CD4-positive, alpha-beta memory T cell (primary cell): Measurements from ENCODE around the gene FBLN2. TPM values are rescaled to one million over a fixed set of nuclear protein-coding genes. Genes with fewer than 3 reads are reported as not detected.
A peak's percentile ranks its signal among the peaks of the same experiment; 100 is the strongest.

Experiments
- CTCF ChIA-PET: fragments of 350-600 bp; sonication (Branson Sonifier 250); formaldehyde crosslinking; loops from one replicate; lab custom pipeline; 2021; ENCODE audit warnings: inconsistent platforms; ENCODE audit not compliant: partially characterized antibody; lab: Charles Lee
- POLR2A ChIA-PET: fragments of 350-600 bp; sonication (Branson Sonifier 250); formaldehyde crosslinking; loops from one replicate; lab custom pipeline; 2021; ENCODE audit not compliant: partially characterized antibody; lab: Charles Lee
- DNase-seq, 5 donors: peaks; one replicate each; pipeline versions ENCODE4 v3.0.0 to v3.0.0-alpha.2; 2020 to 2022; ENCODE audit warnings: mixed read lengths in 1 of 5
- H3K27ac ChIP-seq: one replicate; pipeline ENCODE4 v1.7.0; 2013; ENCODE audit warnings: low read depth, low read length
- H3K27me3 ChIP-seq: 2 replicates; pipeline ENCODE4 v1.7.0; 2013; ENCODE audit warnings: mild to moderate bottlenecking, low read length, moderate library complexity; ENCODE audit not compliant: insufficient read depth
- H3K36me3 ChIP-seq: 2 replicates; pipeline ENCODE4 v1.7.0; 2013; ENCODE audit warnings: mild to moderate bottlenecking, low read length, moderate library complexity; ENCODE audit not compliant: insufficient read depth
- H3K4me1 ChIP-seq: 2 replicates; pipeline ENCODE4 v1.7.0; 2013; ENCODE audit warnings: mild to moderate bottlenecking, low read length, moderate library complexity; ENCODE audit not compliant: insufficient read depth
- H3K4me3 ChIP-seq, 2 donors: one replicate each; pipeline ENCODE4 v1.7.0; 2013; ENCODE audit warnings: low read length in 2 of 2, mild to moderate bottlenecking in 1 of 2
- H3K9me3 ChIP-seq, 2 donors: one replicate each; pipeline ENCODE4 v1.7.0; 2013; ENCODE audit warnings: low read length in 2 of 2, control low read depth in 1 of 2; ENCODE audit not compliant: control insufficient read depth in 1 of 2
- H3K27ac Mint-ChIP-seq, 7 donors: one replicate each; pipeline ENCODE4 v1.8.0; 2020 to 2021; ENCODE audit warnings: mixed read lengths in 7 of 7, mild to moderate bottlenecking in 6 of 7, inconsistent platforms in 3 of 7, moderate library complexity in 3 of 7
- H3K27me3 Mint-ChIP-seq, 2 donors: one replicate each; pipeline ENCODE4 v1.8.0; 2020 to 2021; ENCODE audit warnings: mixed read lengths in 2 of 2
- H3K36me3 Mint-ChIP-seq, 2 donors: one replicate each; pipeline ENCODE4 v1.8.0; 2020 to 2021; ENCODE audit warnings: mixed read lengths in 2 of 2, inconsistent platforms in 1 of 2, mild to moderate bottlenecking in 1 of 2
- H3K4me1 Mint-ChIP-seq, 4 donors: one replicate each; pipeline ENCODE4 v1.8.0; 2020 to 2021; ENCODE audit warnings: mixed read lengths in 4 of 4, mild to moderate bottlenecking in 1 of 4
- H3K4me3 Mint-ChIP-seq, 8 donors: one replicate each; pipeline ENCODE4 v1.8.0; 2020 to 2021; ENCODE audit warnings: mixed read lengths in 8 of 8, mild to moderate bottlenecking in 7 of 8, moderate library complexity in 6 of 8, inconsistent platforms in 3 of 8
- H3K9me3 Mint-ChIP-seq, 8 donors: one replicate each; pipeline ENCODE4 v1.8.0; 2020 to 2021; ENCODE audit warnings: mixed read lengths in 8 of 8, mild to moderate bottlenecking in 5 of 8, inconsistent platforms in 3 of 8, moderate library complexity in 1 of 8
- intact Hi-C: fragments of 100-400 bp; cut with micrococcal nuclease; formaldehyde crosslinking; loops from one replicate; pipeline ENCODE4 v1.15.1; 2023
- polyA plus RNA-seq, 2 donors: library from polyadenylated mRNA; unstranded; fragments of 300-500 nt; fragmentation: Illumina TruSeq; gene quantifications; one replicate each; pipeline ENCODE4 v1.2.3, GENCODE V29; 2021
- total RNA-seq, 2 experiments: library from RNA; stranded (reverse); gene quantifications; one replicate each; pipeline ENCODE4 v1.2.3, GENCODE V29; 2021

FBLN2 gene
- total and polyA plus RNA-seq, 4 experiments from 2014 or later = not detected

DNA sequence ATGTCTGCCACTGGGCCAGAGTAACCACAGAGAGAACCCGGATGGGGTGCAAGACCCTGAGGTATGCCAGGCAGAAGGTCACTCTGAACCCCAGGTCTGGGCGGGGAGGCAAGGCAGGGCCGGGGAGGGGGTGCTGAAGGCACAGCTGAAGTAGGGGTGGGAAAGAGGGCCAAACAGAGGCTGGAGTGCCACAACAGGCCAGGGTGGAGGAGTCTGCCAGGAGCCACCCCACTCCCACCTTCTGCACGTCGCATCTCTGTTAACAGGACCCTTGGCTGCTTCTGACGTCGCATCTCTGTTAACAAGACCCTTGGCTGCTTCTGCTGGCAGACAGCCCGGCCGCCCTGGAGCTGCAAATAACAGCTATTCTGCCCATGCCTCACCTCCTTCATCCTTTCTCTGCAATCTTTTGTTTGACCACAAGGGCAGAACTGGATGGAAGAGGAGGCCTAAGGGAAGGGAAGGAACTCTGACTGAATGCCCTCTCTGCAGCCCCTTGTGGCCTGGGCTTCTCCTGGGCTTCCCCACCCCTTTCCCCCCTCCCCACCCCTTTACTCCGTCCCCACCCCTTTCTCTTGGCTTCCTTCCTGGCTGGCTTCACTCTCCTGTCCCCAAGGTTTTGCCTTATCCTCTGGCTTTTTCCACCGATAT lies 20.6 kb upstream of the FBLN2 start:
- no peak for DNase-seq
- Mint-ChIP-seq H3K27ac (no peak overlapping the region), H3K4me3 (no peak overlapping the region), H3K4me1 (no peaks in the 10 kb centered on the region), H3K36me3 (no peaks in the 10 kb centered on the region), H3K27me3 (peaks cover 4 to 5% of the 10 kb centered on the region in 2 donors), H3K9me3 (no peaks in the 10 kb centered on the region)
- Histone ChIP-seq H3K36me3 (no peaks in the 10 kb centered on the region), H3K27me3 (no peaks in the 10 kb centered on the region), H3K9me3 (no peaks in the 10 kb centered on the region), H3K4me1 (no peaks in the 10 kb centered on the region), H3K27ac (no peak overlapping the region), H3K4me3 (no peak overlapping the region)
- ChIA-PET CTCF (no interaction called here), POLR2A (no interaction called here)
- intact Hi-C loops = no loop called here

GRCh38 chr3:13529196-13530112 lies 19.5 kb upstream of the FBLN2 start:
- no peak overlapping the region for H3K27ac Mint-ChIP-seq
- ChIA-PET CTCF (no interaction called here), POLR2A (no interaction called here)
- H3K9me3 Mint-ChIP-seq = no peaks in the 10 kb centered on the region
- Histone ChIP-seq H3K4me3 (no peak overlapping the region), H3K36me3 (no peaks in the 10 kb centered on the region), H3K27me3 (no peaks in the 10 kb centered on the region), H3K4me1 (no peaks in the 10 kb centered on the region), H3K9me3 (no peaks in the 10 kb centered on the region), H3K27ac (no peak overlapping the region)
- intact Hi-C loops = no loop called here
- H3K36me3 Mint-ChIP-seq = no peaks in the 10 kb centered on the region
- no peaks in the 10 kb centered on the region for H3K4me1 Mint-ChIP-seq
- no peak overlapping the region for H3K4me3 Mint-ChIP-seq
- H3K27me3 Mint-ChIP-seq = peaks cover 4 to 5% of the 10 kb centered on the region in 2 donors
- no peak for DNase-seq

DNA sequence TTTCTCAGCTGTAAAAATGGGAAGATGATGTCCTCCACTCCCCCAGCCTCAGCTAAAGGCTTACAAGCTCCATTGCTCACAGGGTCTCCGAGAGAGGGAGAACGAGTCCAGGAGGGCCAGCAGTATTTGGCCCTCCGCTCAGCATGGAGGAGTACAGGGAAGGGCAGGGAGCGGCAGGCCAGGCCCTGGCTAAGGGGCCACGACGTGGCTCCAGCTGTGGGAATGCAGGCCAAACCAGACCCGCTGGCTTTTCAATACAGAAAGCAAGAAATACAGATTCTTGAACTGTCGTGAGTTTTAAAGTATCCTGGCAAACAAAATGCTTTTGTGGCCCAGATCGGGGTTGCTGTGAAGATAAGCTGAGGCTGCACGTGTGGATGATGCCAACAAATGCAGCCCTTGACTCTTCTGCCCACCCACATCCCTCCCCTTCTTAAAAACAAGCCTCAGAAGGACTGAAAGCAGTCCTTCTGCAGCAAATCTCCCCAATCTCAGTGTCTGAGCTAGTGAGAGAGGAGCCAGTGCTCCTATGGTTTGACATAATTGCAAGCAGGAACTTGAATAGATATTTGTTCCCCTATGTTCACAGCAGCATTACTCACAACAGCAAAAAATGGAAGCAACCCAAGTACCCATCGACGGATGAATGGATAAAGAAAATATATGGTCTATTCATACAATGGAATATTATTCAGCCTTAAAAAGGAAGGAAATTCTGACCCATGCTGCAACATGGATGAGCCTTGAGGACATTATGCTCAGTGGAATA lies 18.5 kb upstream of the FBLN2 start:
- Histone ChIP-seq H3K27ac (no peak overlapping the region), H3K4me3 (no peak overlapping the region), H3K4me1 (no peaks in the 10 kb centered on the region), H3K36me3 (no peaks in the 10 kb centered on the region), H3K27me3 (no peaks in the 10 kb centered on the region), H3K9me3 (no peaks in the 10 kb centered on the region)
- ChIA-PET CTCF (no interaction called here), POLR2A (no interaction called here)
- Mint-ChIP-seq H3K4me3 (no peak overlapping the region), H3K4me1 (no peaks in the 10 kb centered on the region), H3K9me3 (no peaks in the 10 kb centered on the region), H3K27ac (no peak overlapping the region), H3K27me3 (peaks cover 4 to 9% of the 10 kb centered on the region in 2 donors), H3K36me3 (no peaks in the 10 kb centered on the region)
- no peak for DNase-seq
- intact Hi-C loops = no loop called here

DNA sequence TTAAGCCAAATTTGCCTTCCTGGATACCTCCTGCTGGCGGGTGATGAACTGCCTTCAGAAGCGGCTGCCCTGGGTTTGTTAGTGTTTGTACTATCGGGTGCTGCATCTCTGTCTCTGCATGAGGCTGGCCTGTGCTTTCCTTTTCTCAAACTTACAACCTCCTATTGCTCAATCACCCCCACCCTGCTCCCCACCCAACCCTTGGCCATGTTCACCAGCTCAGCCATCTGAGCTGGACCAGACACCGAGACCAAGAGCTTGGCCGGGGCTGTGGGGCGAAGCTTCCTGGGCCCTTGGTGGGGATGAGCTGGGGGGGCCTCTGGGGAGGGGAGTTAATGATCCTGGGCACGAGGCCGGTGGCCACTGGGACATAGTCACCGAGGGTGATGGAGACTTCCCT lies 16.8 kb upstream of the FBLN2 start:
- Histone ChIP-seq H3K4me3 (no peak overlapping the region), H3K27ac (no peak overlapping the region), H3K36me3 (no peaks in the 10 kb centered on the region), H3K4me1 (no peaks in the 10 kb centered on the region), H3K27me3 (no peaks in the 10 kb centered on the region), H3K9me3 (no peaks in the 10 kb centered on the region)
- intact Hi-C loops = no loop called here
- Mint-ChIP-seq H3K4me1 (peaks cover 0 to 8% (median 2%) of the 10 kb centered on the region in 4 donors), H3K4me3 (no peak overlapping the region), H3K27me3 (peaks cover 12 to 16% of the 10 kb centered on the region in 2 donors), H3K9me3 (peaks cover 0 to under 1% (median 0%) of the 10 kb centered on the region in 8 donors), H3K36me3 (no peaks in the 10 kb centered on the region), H3K27ac (peak overlapping the region in 1 of 7 donors; percentile 50)
- CTCF ChIA-PET = no interaction called here
- no peak for DNase-seq
- POLR2A ChIA-PET = no interaction called here

- Mint-ChIP-seq H3K27me3 (peaks cover 12 to 16% of the 10 kb centered on the region in 2 donors), H3K4me1 (peaks cover 0 to 8% (median 2%) of the 10 kb centered on the region in 4 donors), H3K36me3 (no peaks in the 10 kb centered on the region), H3K9me3 (peaks cover 0 to 4% (median 0%) of the 10 kb centered on the region in 8 donors), H3K27ac (no peak overlapping the region), H3K4me3 (no peak overlapping the region)
- Histone ChIP-seq H3K27ac (no peak overlapping the region), H3K36me3 (no peaks in the 10 kb centered on the region), H3K9me3 (no peaks in the 10 kb centered on the region), H3K4me1 (no peaks in the 10 kb centered on the region), H3K4me3 (no peak overlapping the region), H3K27me3 (no peaks in the 10 kb centered on the region)
- intact Hi-C loops = no loop called here
- no peak for DNase-seq
- ChIA-PET CTCF (no interaction called here), POLR2A (no interaction called here)
Measured at GRCh38 chr3:13532631-13533030, 16.3 kb upstream of the FBLN2 start.

- Mint-ChIP-seq H3K36me3 (no peaks in the 10 kb centered on the region), H3K27me3 (peaks cover 12 to 17% of the 10 kb centered on the region in 2 donors), H3K4me1 (peaks cover 0 to 8% (median 2%) of the 10 kb centered on the region in 4 donors), H3K4me3 (no peak overlapping the region), H3K27ac (no peak overlapping the region), H3K9me3 (peaks cover 0 to 4% (median 0%) of the 10 kb centered on the region in 8 donors)
- Histone ChIP-seq H3K9me3 (no peaks in the 10 kb centered on the region), H3K27ac (no peak overlapping the region), H3K4me1 (no peaks in the 10 kb centered on the region), H3K27me3 (no peaks in the 10 kb centered on the region), H3K4me3 (no peak overlapping the region), H3K36me3 (no peaks in the 10 kb centered on the region)
- ChIA-PET POLR2A (no interaction called here), CTCF (no interaction called here)
- no peak for DNase-seq
- intact Hi-C loops = no loop called here
Measured at GRCh38 chr3:13533885-13534301, 15.0 kb upstream of the FBLN2 start.

GRCh38 chr3:13535526-13535875 lies 13.4 kb upstream of the FBLN2 start:
- Mint-ChIP-seq H3K27ac (no peak overlapping the region), H3K4me3 (no peak overlapping the region), H3K36me3 (no peaks in the 10 kb centered on the region), H3K9me3 (peaks cover 0 to 4% (median 1%) of the 10 kb centered on the region in 8 donors), H3K4me1 (peaks cover 0 to 8% (median 2%) of the 10 kb centered on the region in 4 donors), H3K27me3 (peaks cover 11 to 21% of the 10 kb centered on the region in 2 donors)
- no peaks in the 10 kb centered on the region for H3K36me3 ChIP-seq
- no peaks in the 10 kb centered on the region for H3K27me3 ChIP-seq
- no peak overlapping the region for H3K27ac ChIP-seq
- POLR2A ChIA-PET = no interaction called here
- no peaks in the 10 kb centered on the region for H3K9me3 ChIP-seq
- no peak overlapping the region for H3K4me3 ChIP-seq
- intact Hi-C loops = no loop called here
- DNase-seq = no peak
- CTCF ChIA-PET = no interaction called here
- H3K4me1 ChIP-seq = no peaks in the 10 kb centered on the region
